Stimulated activated naive CD8-positive, alpha-beta T cell treated with anti-CD3 and anti-CD28 coated beads, Interleukin-15, amount 100 ng/mL, for 72 hours (primary cell): ENCODE data around the gene ERCC6L2.

ENCODE experiments used
- ATAC-seq: fragments of 150-1000 bp; cut with Tn5 transposase; 2 replicates; pipeline ENCODE4 v1.10.0; 2021; ENCODE audit warnings: mild to moderate bottlenecking, moderate library complexity
- DNase-seq, 2 donors: peaks; one replicate each; pipeline ENCODE4 v3.0.0; 2021 to 2022
- H3K27ac Mint-ChIP-seq, 2 donors: one replicate each; pipeline ENCODE4 v1.8.0; 2022; ENCODE audit warnings: mild to moderate bottlenecking in 2 of 2, mixed read lengths in 2 of 2, moderate library complexity in 2 of 2
- H3K27me3 Mint-ChIP-seq: one replicate; pipeline ENCODE4 v1.8.0; 2022; ENCODE audit warnings: mixed read lengths
- H3K4me1 Mint-ChIP-seq: one replicate; pipeline ENCODE4 v1.8.0; 2022; ENCODE audit warnings: mild to moderate bottlenecking, mixed read lengths
- H3K4me3 Mint-ChIP-seq, 2 donors: one replicate each; pipeline ENCODE4 v1.8.0; 2022; ENCODE audit warnings: mild to moderate bottlenecking in 2 of 2, mixed read lengths in 2 of 2, moderate library complexity in 1 of 2
- H3K9me3 Mint-ChIP-seq, 2 donors: one replicate each; pipeline ENCODE4 v1.8.0; 2022; ENCODE audit warnings: mixed read lengths in 2 of 2

The ERCC6L2 gene

GRCh38 chr9:96006296-96006879 lies 130.9 kb downstream of the ERCC6L2 start:
- H3K4me3 Mint-ChIP-seq = no peak overlapping the region
- peaks cover 0 to 4% of the 10 kb centered on the region in 2 donors for H3K9me3 Mint-ChIP-seq
- no peak for DNase-seq
- peaks cover 30% of the 10 kb centered on the region for H3K4me1 Mint-ChIP-seq
- no peak for ATAC-seq
- H3K27ac Mint-ChIP-seq = no peak overlapping the region
- H3K27me3 Mint-ChIP-seq = no peaks in the 10 kb centered on the region

DNA sequence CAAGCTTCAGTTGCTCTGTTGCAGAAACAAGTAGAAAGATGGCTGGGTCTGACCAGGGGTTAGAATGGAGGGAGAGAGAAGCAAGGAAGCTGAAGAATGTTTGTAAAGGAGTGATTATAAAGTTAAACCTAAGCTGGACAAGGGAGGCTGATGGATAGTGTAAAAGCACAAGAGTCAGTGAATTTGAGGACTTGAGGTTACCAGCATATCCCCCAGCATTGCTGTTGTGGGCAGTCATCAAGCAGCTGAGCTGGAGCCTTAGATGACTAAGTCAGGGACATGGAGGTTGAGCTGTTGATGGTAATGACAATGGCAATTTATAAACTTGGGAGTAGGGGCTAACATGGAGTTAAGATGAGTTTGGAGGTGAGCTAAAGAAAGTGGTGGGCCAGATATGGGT lies 131.5 kb downstream of the ERCC6L2 start:
- ATAC-seq (no peak), DNase-seq (no peak)
- H3K4me1 Mint-ChIP-seq = peaks cover 31% of the 10 kb centered on the region
- H3K4me3 Mint-ChIP-seq = no peak overlapping the region
- no peak overlapping the region for H3K27ac Mint-ChIP-seq
- H3K9me3 Mint-ChIP-seq = peaks cover 0 to 4% of the 10 kb centered on the region in 2 donors
- no peaks in the 10 kb centered on the region for H3K27me3 Mint-ChIP-seq

DNA sequence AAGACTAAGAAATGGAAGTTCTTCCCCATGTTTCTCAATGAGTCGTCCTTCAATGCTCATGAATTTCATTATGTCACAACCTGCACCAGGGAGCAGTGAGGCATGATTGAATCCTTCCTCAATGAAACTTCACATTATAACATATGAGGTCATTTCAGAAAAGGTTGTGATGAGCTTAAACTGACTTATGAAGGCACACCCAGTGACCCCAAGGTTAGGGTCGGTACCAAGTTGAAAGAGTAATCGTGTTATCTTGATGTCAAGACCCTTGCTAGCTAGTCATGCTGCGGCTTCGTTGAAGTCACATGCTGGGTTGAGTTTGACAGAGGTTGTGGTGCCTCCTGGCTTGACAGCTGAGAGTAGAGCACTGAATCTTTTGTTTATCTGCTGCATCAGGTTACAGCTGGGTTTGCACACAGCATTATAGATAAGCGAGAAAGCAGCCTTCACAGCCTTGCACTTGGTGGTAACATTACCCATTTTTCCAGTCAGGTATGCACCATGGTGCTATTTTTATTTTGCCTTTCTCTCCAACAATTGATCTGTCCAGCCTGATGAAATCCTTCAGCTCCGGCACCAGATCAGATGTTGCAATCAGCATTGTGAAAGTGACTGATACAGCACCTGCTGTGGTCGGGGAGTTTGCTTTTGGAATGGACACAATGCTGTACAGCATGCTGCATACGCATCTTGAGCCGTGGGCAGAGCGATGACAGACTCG lies 133.2 kb downstream of the ERCC6L2 start:
- Mint-ChIP-seq H3K4me3 (no peak overlapping the region), H3K4me1 (peaks cover 47% of the 10 kb centered on the region), H3K27me3 (no peaks in the 10 kb centered on the region), H3K27ac (no peak overlapping the region), H3K9me3 (no peaks in the 10 kb centered on the region)
- DNase-seq (no peak), ATAC-seq (peak; percentile 30)

- DNase-seq = no peak
- Mint-ChIP-seq H3K4me1 (peaks cover 51% of the 10 kb centered on the region), H3K27me3 (no peaks in the 10 kb centered on the region), H3K4me3 (peak overlapping the region in 1 of 2 donors; percentile 18), H3K9me3 (no peaks in the 10 kb centered on the region), H3K27ac (no peak overlapping the region)
- ATAC-seq = peak; percentile 8
Measured at GRCh38 chr9:96009223-96009602, 133.7 kb downstream of the ERCC6L2 start.

GRCh38 chr9:96009690-96010472 lies 134.4 kb downstream of the ERCC6L2 start:
- Mint-ChIP-seq H3K27me3 (no peaks in the 10 kb centered on the region), H3K4me3 (peak overlapping the region in 1 of 2 donors; percentile 71), H3K4me1 (peaks cover 56% of the 10 kb centered on the region), H3K27ac (peak overlapping the region; percentile 55 to 96), H3K9me3 (no peaks in the 10 kb centered on the region)
- ATAC-seq (peak; percentile 87), DNase-seq (peak in 1 of 2 donors; percentile 69)

GRCh38 chr9:96014078-96014477 lies 138.6 kb downstream of the ERCC6L2 start:
- Mint-ChIP-seq H3K9me3 (no peaks in the 10 kb centered on the region), H3K27me3 (no peaks in the 10 kb centered on the region), H3K4me3 (peak overlapping the region; percentile 91), H3K27ac (peak overlapping the region; percentile 94 to 97), H3K4me1 (peaks cover 85% of the 10 kb centered on the region)
- DNase-seq (peak in 1 of 2 donors; percentile 64), ATAC-seq (peak; percentile 54)

DNA sequence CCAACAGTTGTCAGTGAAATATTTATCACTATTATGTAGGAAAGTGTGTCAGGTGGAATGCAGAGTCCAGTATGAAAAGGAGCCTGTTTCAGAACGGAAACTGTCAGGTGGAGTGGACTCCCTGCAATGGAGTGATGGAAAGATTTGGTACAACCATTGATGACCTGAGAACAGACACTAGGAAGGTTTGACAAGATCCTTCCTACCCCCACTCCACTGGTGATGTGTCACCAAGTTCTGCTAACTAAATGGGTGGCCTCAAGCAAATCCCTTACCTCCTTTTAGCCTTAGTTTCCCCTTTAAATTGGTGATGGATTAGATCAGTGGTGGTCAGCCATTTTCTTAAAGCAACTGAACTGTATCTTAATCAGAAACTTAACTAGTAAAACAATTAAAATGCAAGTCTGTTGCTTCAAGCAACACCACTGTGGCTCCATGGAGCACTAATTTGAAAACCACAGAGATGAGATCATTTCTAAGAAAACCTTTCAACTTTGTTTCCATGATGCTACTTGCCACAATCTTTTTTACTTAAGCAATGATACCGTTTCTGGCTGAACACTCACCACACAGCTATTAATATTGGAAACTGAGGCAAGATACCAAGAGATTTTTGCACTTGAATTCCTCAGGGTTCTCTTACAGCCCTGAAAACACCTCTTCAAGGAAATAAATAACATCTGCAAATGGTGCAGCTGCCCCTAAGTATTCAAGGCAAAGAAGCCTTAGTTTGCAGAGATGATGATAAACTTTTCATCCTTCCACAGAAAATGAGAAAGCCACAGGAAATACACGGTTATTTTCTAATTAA lies 140.6 kb downstream of the ERCC6L2 start:
- Mint-ChIP-seq H3K4me3 (peak overlapping the region; percentile 67 to 73), H3K9me3 (no peaks in the 10 kb centered on the region), H3K27me3 (no peaks in the 10 kb centered on the region), H3K4me1 (peaks cover 85% of the 10 kb centered on the region), H3K27ac (peak overlapping the region; percentile 100)
- ATAC-seq (peak; percentile 81), DNase-seq (peak; percentile 38 to 58)
